Sigmoid colon (tissue), 4 donors: ENCODE data around the gene TTLL11.

Source experiments
- POLR2AphosphoS5 ChIP-seq, 4 donors: sonication (generic); formaldehyde crosslinking; IDR thresholded peaks; one replicate each; pipeline ENCODE4 v1.6.1; 2017; ENCODE audit warnings: antibody characterized with exemption in 4 of 4
- TF ChIP-seq, protein P1 (sequence below), 4 experiments: fragments of 450-650 bp in 3 of 4; fragments of 200-600 bp in 1 of 4; IDR thresholded peaks; one replicate each; pipeline ENCODE4 v1.5.1; 2016 to 2019; ENCODE audit warnings: antibody characterized with exemption in 4 of 4, mild to moderate bottlenecking in 3 of 4, moderate library complexity in 2 of 4

DNA sequence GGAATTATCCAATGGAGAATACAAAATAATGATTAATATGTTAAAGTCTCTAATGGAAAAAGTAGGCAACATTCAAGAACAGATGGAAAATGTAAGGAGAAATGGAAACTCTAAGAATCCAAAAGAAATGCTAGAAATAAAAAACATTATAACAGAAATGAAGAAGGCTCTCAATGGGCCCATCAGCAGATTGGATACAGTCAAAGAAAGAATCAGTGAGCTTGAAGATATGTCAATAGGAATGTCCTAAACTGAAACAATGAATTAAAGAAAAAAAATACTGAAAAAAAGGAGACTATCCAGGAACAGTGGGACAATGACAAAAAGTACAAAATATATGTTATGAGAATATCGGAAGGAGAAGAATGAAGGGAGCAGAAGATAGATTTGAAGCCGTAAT is 248.5 kb downstream of the TTLL11 start:
- TF ChIP-seq, protein P1, sequence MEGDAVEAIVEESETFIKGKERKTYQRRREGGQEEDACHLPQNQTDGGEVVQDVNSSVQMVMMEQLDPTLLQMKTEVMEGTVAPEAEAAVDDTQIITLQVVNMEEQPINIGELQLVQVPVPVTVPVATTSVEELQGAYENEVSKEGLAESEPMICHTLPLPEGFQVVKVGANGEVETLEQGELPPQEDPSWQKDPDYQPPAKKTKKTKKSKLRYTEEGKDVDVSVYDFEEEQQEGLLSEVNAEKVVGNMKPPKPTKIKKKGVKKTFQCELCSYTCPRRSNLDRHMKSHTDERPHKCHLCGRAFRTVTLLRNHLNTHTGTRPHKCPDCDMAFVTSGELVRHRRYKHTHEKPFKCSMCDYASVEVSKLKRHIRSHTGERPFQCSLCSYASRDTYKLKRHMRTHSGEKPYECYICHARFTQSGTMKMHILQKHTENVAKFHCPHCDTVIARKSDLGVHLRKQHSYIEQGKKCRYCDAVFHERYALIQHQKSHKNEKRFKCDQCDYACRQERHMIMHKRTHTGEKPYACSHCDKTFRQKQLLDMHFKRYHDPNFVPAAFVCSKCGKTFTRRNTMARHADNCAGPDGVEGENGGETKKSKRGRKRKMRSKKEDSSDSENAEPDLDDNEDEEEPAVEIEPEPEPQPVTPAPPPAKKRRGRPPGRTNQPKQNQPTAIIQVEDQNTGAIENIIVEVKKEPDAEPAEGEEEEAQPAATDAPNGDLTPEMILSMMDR (IDR thresholded peaks at IDR 0.05) = no peak
- TF ChIP-seq POLR2AphosphoS5 (IDR thresholded peaks at IDR 0.05) = no peak
